Adrenal gland (tissue), 5 donors: ENCODE data around the gene SLC39A5.

Experiments
- POLR2A ChIP-seq, 2 donors: fragments of 450-650 bp; IDR thresholded peaks; one replicate each; pipeline ENCODE4 v1.6.1; 2017; ENCODE audit warnings: antibody characterized with exemption in 2 of 2, mild to moderate bottlenecking in 2 of 2, moderate library complexity in 1 of 2
- TF ChIP-seq, protein P1 (sequence below), 6 experiments: fragments of 450-650 bp in 4 of 6; fragments of 200-600 bp in 2 of 6; sonication (generic) in 1 of 6; IDR thresholded peaks; 1 replicate in 5 of 6; 2 replicates in 1 of 6; pipeline versions ENCODE4 v1.5.1 to v1.8.0; 2016 to 2021; ENCODE audit warnings: antibody characterized with exemption in 6 of 6, mild to moderate bottlenecking in 2 of 6, moderate library complexity in 1 of 6
- donor health status: DM: no; HTN: no; CAD: no.

DNA sequence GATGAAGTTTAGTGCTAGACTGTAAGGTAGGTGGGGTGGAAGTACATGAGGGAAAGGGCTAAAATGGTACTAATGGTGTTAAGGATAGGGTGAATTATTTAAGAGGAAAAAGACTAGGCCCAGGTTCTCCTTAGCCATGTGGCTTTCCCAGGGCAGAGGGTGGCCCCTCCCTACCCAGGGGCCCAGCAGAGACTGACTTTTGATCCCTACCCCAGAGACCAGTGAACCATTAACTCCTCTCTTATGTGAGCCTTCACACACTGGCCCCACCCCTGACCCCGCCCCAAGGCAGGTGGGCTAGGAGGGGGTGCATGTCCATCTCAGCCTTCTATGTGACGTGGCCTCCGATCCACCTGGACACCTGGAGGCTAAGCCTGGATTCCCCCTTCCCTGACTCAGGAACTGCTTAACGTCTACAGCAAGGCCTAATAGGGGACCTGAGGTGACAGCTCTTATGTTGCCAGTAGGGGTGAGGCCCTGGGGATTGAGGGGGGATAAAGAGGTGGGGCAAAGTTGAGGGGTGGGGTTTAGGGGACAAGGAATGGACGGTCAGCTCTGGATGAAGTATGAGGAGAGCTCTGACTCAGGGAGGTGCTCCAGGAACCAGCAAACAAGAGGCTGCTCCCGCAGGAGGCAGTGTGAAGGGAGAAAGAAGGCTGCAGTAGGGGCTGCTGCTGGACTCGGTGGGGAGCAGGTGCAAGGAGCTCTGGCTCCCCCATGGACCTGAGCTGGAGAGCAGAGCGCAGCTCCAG lies 757 bp downstream of the SLC39A5 start:
- TF ChIP-seq, protein P1, sequence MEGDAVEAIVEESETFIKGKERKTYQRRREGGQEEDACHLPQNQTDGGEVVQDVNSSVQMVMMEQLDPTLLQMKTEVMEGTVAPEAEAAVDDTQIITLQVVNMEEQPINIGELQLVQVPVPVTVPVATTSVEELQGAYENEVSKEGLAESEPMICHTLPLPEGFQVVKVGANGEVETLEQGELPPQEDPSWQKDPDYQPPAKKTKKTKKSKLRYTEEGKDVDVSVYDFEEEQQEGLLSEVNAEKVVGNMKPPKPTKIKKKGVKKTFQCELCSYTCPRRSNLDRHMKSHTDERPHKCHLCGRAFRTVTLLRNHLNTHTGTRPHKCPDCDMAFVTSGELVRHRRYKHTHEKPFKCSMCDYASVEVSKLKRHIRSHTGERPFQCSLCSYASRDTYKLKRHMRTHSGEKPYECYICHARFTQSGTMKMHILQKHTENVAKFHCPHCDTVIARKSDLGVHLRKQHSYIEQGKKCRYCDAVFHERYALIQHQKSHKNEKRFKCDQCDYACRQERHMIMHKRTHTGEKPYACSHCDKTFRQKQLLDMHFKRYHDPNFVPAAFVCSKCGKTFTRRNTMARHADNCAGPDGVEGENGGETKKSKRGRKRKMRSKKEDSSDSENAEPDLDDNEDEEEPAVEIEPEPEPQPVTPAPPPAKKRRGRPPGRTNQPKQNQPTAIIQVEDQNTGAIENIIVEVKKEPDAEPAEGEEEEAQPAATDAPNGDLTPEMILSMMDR (IDR thresholded peaks at IDR 0.05), result no peak
- no peak for TF ChIP-seq POLR2A (IDR thresholded peaks at IDR 0.05)
